Neural cell (in vitro differentiated cells): ENCODE data around the gene ACE. TPM values are rescaled to one million over a fixed set of nuclear protein-coding genes. Genes with fewer than 3 reads are reported as not detected.
"Not testable (repeated sequence)": the region's sequence is repeated elsewhere in the genome, so short reads cannot be mapped to it uniquely, and the experiment has no call there.

Experiments used
- H2AFZ ChIP-seq: fragments of 200-600, 300-800 bp; sonication (generic), shearing (Covaris generic); 2 replicates; pipeline ENCODE4 v1.6.0; 2014; ENCODE audit warnings: low read depth, mild to moderate bottlenecking, antibody characterized with exemption, low read length, moderate library complexity
- H3F3A ChIP-seq: fragments of 200-600 bp; shearing (Covaris generic); 2 replicates; pipeline ENCODE4 v1.6.1; 2016; ENCODE audit warnings: mild to moderate bottlenecking, moderate library complexity, mixed read lengths, antibody characterized with exemption, low read length; ENCODE audit not compliant: insufficient read depth, poor library complexity, severe bottlenecking
- H3K27ac ChIP-seq: fragments of 200-600, 300-800 bp; sonication (generic), shearing (Covaris generic); 2 replicates; pipeline ENCODE4 v1.5.1; 2014; ENCODE audit warnings: mild to moderate bottlenecking, low read length, moderate library complexity
- H3K27me3 ChIP-seq: fragments of 300-800, 200-600 bp; sonication (generic), shearing (Covaris generic); 2 replicates; pipeline ENCODE4 v1.6.0; 2014; ENCODE audit warnings: mild to moderate bottlenecking, low read depth, low read length, moderate library complexity; ENCODE audit not compliant: insufficient read depth
- H3K36me3 ChIP-seq: fragments of 300-800, 200-600 bp; sonication (generic), shearing (Covaris generic); 2 replicates; pipeline ENCODE4 v1.5.1; 2014; ENCODE audit warnings: mild to moderate bottlenecking, antibody characterized with exemption, low read length, moderate library complexity; ENCODE audit not compliant: insufficient read depth
- H3K4me2 ChIP-seq: fragments of 300-800, 200-600 bp; sonication (generic), shearing (Covaris generic); 2 replicates; pipeline ENCODE4 v1.6.0; 2014; ENCODE audit warnings: mild to moderate bottlenecking, low read length
- H3K4me3 ChIP-seq: fragments of 300-800, 200-600 bp; sonication (generic), shearing (Covaris generic); 2 replicates; pipeline ENCODE4 v1.5.1; 2014; ENCODE audit warnings: mild to moderate bottlenecking, low read length, moderate library complexity
- H3K79me2 ChIP-seq: fragments of 200-600 bp; shearing (Covaris generic); replicated peaks from 2 replicates; pipeline ENCODE4 v1.6.0; 2014; ENCODE audit warnings: mild to moderate bottlenecking, low read length, moderate library complexity; ENCODE audit not compliant: insufficient read depth
- H3K9ac ChIP-seq: fragments of 300-800, 200-600 bp; sonication (generic), shearing (Covaris generic); 2 replicates; pipeline ENCODE4 v1.6.1; 2016; ENCODE audit warnings: mild to moderate bottlenecking, low read length, mixed read lengths
- H3K9me2 ChIP-seq: fragments of 200-600 bp; shearing (Covaris generic); 2 replicates; pipeline ENCODE4 v1.6.1; 2016; ENCODE audit warnings: mild to moderate bottlenecking, low read length, mixed read lengths; ENCODE audit not compliant: insufficient read depth
- H3K9me3 ChIP-seq: fragments of 200-600, 300-800 bp; sonication (generic), shearing (Covaris generic); 2 replicates; pipeline ENCODE4 v1.6.1; 2016; ENCODE audit warnings: mild to moderate bottlenecking, mixed run types, low read length, moderate library complexity, mixed read lengths
- H4K20me1 ChIP-seq: fragments of 200-600 bp; shearing (Covaris generic); 2 replicates; pipeline ENCODE4 v1.6.1; 2016; ENCODE audit warnings: mild to moderate bottlenecking, mixed run types; ENCODE audit not compliant: insufficient read depth
- EP300 ChIP-seq: fragments of 450-650 bp; conservative IDR thresholded peaks from 2 replicates; pipeline ENCODE4 v1.6.1; 2014; ENCODE audit warnings: antibody characterized with exemption, mild to moderate bottlenecking, moderate library complexity; ENCODE audit not compliant: poor library complexity, severe bottlenecking
- EZH2 ChIP-seq: fragments of 200-600, 300-800 bp; shearing (Covaris generic), sonication (generic); IDR thresholded peaks from 2 replicates; pipeline ENCODE4 v1.6.1; 2014; ENCODE audit warnings: antibody characterized with exemption, low read length, borderline replicate concordance, mild to moderate bottlenecking; ENCODE audit not compliant: insufficient read depth, poor library complexity, severe bottlenecking
- MXI1 ChIP-seq: fragments of 450-650 bp; conservative IDR thresholded peaks from 2 replicates; pipeline ENCODE4 v1.6.1; 2014; ENCODE audit warnings: antibody characterized with exemption, mild to moderate bottlenecking; ENCODE audit not compliant: poor library complexity, severe bottlenecking
- POLR2AphosphoS5 ChIP-seq: IDR thresholded peaks from 2 replicates; pipeline ENCODE4 v1.6.1; 2012
- RAD21 ChIP-seq: fragments of 450-650 bp; conservative IDR thresholded peaks from 2 replicates; pipeline ENCODE4 v1.6.1; 2014; ENCODE audit warnings: antibody characterized with exemption, mild to moderate bottlenecking, moderate library complexity
- SMC3 ChIP-seq: fragments of 450-650 bp; conservative IDR thresholded peaks from 2 replicates; pipeline ENCODE4 v1.6.1; 2014; ENCODE audit warnings: antibody characterized with exemption, mild to moderate bottlenecking, moderate library complexity; ENCODE audit not compliant: poor library complexity
- TAF1 ChIP-seq: IDR thresholded peaks from 2 replicates; pipeline ENCODE4 v1.6.1; 2012; ENCODE audit warnings: low read depth
- polyA plus RNA-seq: library from polyadenylated mRNA; depleted of rRNA; stranded (reverse); fragments of >200 nt; gene quantifications from 2 replicates; pipeline ENCODE4 v1.2.3, GENCODE V29; 2014
- TF ChIP-seq, protein P1 (sequence below): fragments of 450-650 bp; IDR thresholded peaks from 2 replicates; pipeline ENCODE4 v1.5.1; 2014; ENCODE audit warnings: antibody characterized with exemption, mild to moderate bottlenecking, moderate library complexity; ENCODE audit not compliant: poor library complexity, severe bottlenecking
- TF ChIP-seq, protein P2 (sequence below): IDR thresholded peaks from 2 replicates; pipeline ENCODE4 v1.6.1; 2012; ENCODE audit warnings: borderline replicate concordance

The ACE gene
- polyA plus RNA-seq, 1 donor from 2014 or later, result 1.5 TPM

DNA sequence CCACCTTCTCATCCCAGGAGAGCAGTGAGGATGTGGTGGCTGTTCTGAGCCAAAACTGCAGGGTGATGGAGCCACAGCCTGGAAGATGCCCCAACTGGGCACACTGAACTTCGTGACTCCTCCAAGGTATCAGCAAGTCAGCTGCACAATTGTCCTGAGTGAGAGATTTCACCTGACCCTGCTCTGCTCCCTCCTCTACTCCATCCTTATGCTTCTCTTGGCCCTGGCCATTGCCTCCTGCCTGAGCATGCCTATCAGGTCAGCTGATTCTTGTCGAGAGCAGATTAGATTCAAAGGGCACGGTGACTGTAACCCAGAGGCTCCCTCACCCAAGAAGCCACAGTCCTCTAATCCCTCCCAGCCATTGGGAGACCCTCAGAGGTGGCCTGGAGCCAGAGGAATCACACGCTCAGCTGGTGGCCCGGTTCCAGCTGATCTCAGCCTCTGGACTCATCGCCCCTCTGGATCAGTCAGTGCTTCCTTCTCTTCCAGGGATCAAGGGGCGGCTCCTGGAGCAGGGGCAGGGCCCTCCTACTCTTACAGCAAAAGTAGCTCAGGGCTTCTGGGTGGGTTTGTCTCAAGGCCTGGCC lies 23.8 kb upstream of the ACE start:
- H3K4me2 ChIP-seq, result no peak overlapping the region
- no peak overlapping the region for H2AFZ ChIP-seq
- no peaks in the 10 kb centered on the region for H3F3A ChIP-seq
- no peak overlapping the region for H3K9ac ChIP-seq
- TF ChIP-seq EP300, result no peak
- no peaks in the 10 kb centered on the region for H3K27me3 ChIP-seq
- no peaks in the 10 kb centered on the region for H3K36me3 ChIP-seq
- H3K4me3 ChIP-seq, result no peak overlapping the region
- H3K9me2 ChIP-seq, result no peaks in the 10 kb centered on the region
- H4K20me1 ChIP-seq, result no peaks in the 10 kb centered on the region
- H3K9me3 ChIP-seq, result no peaks in the 10 kb centered on the region
- no peaks in the 10 kb centered on the region for H3K79me2 ChIP-seq
- no peak overlapping the region for H3K27ac ChIP-seq

DNA sequence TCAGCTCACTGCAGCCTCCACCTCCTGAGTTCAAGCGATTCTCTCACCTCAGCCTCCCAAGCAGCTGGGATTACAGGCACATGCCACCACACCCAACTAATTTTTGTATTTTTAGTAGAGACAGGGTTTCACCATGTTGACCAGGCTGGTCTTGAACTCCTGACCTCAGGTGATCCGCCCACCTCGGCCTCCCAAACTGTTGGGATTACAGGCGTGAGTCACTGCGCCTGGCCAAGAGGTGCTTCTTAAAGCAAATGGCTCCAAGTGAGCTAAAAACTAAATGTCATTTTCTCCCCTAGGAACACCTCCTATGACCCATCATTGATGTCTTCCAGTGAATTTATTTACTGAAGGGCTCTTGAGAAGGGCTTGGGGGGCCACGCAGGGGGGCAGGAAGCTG lies 22.5 kb upstream of the ACE start:
- H4K20me1 ChIP-seq, H3K4me2 ChIP-seq, H3K27ac ChIP-seq, H3K9me2 ChIP-seq, H3K27me3 ChIP-seq, H3K36me3 ChIP-seq, H2AFZ ChIP-seq, H3K9me3 ChIP-seq, H3K9ac ChIP-seq, H3F3A ChIP-seq, H3K4me3 ChIP-seq, H3K79me2 ChIP-seq: not testable (repeated sequence)

DNA sequence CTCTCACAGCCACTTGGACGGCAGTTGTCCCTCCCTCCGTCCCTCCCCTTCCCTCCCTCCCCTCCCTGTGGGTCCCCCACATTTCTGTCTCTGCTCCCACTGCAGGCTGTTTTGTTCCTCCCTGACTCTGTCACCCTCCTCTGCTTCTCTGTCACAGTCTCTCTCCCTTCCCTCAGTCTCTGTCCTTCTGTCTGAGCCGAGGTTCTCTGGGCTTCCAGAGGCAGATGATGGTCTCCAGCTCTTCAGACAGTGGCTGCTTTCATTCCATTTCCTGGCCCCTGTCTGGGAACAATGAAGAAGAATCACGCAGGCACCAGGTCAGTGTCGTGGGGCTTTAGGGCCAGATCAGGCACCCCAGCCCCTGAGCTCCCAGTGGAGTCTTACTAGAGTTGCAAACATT lies 21.9 kb upstream of the ACE start:
- no peaks in the 10 kb centered on the region for H3K79me2 ChIP-seq
- H3K9me2 ChIP-seq, result no peaks in the 10 kb centered on the region
- no peaks in the 10 kb centered on the region for H3K9me3 ChIP-seq
- no peaks in the 10 kb centered on the region for H3K27me3 ChIP-seq
- no peaks in the 10 kb centered on the region for H4K20me1 ChIP-seq
- H2AFZ ChIP-seq, result no peak overlapping the region
- TF ChIP-seq, protein P1, sequence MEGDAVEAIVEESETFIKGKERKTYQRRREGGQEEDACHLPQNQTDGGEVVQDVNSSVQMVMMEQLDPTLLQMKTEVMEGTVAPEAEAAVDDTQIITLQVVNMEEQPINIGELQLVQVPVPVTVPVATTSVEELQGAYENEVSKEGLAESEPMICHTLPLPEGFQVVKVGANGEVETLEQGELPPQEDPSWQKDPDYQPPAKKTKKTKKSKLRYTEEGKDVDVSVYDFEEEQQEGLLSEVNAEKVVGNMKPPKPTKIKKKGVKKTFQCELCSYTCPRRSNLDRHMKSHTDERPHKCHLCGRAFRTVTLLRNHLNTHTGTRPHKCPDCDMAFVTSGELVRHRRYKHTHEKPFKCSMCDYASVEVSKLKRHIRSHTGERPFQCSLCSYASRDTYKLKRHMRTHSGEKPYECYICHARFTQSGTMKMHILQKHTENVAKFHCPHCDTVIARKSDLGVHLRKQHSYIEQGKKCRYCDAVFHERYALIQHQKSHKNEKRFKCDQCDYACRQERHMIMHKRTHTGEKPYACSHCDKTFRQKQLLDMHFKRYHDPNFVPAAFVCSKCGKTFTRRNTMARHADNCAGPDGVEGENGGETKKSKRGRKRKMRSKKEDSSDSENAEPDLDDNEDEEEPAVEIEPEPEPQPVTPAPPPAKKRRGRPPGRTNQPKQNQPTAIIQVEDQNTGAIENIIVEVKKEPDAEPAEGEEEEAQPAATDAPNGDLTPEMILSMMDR, result no peak
- TF ChIP-seq, protein P2, sequence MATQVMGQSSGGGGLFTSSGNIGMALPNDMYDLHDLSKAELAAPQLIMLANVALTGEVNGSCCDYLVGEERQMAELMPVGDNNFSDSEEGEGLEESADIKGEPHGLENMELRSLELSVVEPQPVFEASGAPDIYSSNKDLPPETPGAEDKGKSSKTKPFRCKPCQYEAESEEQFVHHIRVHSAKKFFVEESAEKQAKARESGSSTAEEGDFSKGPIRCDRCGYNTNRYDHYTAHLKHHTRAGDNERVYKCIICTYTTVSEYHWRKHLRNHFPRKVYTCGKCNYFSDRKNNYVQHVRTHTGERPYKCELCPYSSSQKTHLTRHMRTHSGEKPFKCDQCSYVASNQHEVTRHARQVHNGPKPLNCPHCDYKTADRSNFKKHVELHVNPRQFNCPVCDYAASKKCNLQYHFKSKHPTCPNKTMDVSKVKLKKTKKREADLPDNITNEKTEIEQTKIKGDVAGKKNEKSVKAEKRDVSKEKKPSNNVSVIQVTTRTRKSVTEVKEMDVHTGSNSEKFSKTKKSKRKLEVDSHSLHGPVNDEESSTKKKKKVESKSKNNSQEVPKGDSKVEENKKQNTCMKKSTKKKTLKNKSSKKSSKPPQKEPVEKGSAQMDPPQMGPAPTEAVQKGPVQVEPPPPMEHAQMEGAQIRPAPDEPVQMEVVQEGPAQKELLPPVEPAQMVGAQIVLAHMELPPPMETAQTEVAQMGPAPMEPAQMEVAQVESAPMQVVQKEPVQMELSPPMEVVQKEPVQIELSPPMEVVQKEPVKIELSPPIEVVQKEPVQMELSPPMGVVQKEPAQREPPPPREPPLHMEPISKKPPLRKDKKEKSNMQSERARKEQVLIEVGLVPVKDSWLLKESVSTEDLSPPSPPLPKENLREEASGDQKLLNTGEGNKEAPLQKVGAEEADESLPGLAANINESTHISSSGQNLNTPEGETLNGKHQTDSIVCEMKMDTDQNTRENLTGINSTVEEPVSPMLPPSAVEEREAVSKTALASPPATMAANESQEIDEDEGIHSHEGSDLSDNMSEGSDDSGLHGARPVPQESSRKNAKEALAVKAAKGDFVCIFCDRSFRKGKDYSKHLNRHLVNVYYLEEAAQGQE, result no peak
- no peak for TF ChIP-seq EZH2
- TF ChIP-seq POLR2AphosphoS5, result no peak
- no peak for TF ChIP-seq MXI1
- TF ChIP-seq TAF1, result no peak
- no peak for TF ChIP-seq RAD21
- TF ChIP-seq SMC3, result no peak
- TF ChIP-seq EP300, result no peak
- no peaks in the 10 kb centered on the region for H3K36me3 ChIP-seq
- H3F3A ChIP-seq, result no peaks in the 10 kb centered on the region
- no peak overlapping the region for H3K4me2 ChIP-seq
- H3K27ac ChIP-seq, result no peak overlapping the region
- H3K4me3 ChIP-seq, result no peak overlapping the region
- no peak overlapping the region for H3K9ac ChIP-seq
